ENCODE measurements around the gene NAV2. TPM values are rescaled to one million over a fixed set of nuclear protein-coding genes. Genes with fewer than 3 reads are reported as not detected.

The NAV2 gene
- polyA plus RNA-seq, 1 donor from 2014 or later = 3.0 TPM

DNA sequence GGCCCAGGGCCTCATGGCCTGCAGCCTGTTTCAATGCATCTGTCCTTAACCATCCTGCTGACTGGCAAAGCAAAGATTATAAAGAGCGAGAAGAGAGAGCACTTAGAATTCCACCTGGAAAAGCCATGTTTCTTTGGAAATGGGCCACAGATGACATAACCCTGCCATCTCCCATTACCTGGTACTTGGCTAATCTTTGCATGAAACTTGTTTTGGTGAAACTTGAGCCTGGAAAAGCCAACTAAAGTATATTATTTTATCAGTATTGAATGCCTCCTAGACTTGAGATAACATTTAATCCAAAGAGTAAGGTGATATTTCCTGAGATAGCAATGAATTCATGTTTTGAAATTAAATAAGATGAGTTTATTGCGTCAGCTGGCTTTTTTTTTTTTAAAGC is 72.6 kb downstream of the NAV2 start:
- no peak overlapping the region for H3K9ac ChIP-seq (ENCODE audit: low read length)
- H3K79me2 ChIP-seq (replicated peaks; ENCODE audit: insufficient read depth, low read length) = no peaks in the 10 kb centered on the region
- H3K27ac ChIP-seq (ENCODE audit: low read length) = no peak overlapping the region
- H3K9me2 ChIP-seq (ENCODE audit: insufficient read depth, low read length) = no peaks in the 10 kb centered on the region
- H3K9me3 ChIP-seq (ENCODE audit: low read length) = no peaks in the 10 kb centered on the region
- no peaks in the 10 kb centered on the region for H3F3A ChIP-seq (ENCODE audit: insufficient read depth, low read length, poor library complexity, severe bottlenecking)
- no peak overlapping the region for H2AFZ ChIP-seq (ENCODE audit: low read depth, low read length)
- no peak overlapping the region for H3K4me3 ChIP-seq (ENCODE audit: low read length)
- H3K27me3 ChIP-seq (ENCODE audit: insufficient read depth, low read depth, low read length) = no peaks in the 10 kb centered on the region
- no peaks in the 10 kb centered on the region for H4K20me1 ChIP-seq (ENCODE audit: insufficient read depth)
- TF ChIP-seq, protein P1, sequence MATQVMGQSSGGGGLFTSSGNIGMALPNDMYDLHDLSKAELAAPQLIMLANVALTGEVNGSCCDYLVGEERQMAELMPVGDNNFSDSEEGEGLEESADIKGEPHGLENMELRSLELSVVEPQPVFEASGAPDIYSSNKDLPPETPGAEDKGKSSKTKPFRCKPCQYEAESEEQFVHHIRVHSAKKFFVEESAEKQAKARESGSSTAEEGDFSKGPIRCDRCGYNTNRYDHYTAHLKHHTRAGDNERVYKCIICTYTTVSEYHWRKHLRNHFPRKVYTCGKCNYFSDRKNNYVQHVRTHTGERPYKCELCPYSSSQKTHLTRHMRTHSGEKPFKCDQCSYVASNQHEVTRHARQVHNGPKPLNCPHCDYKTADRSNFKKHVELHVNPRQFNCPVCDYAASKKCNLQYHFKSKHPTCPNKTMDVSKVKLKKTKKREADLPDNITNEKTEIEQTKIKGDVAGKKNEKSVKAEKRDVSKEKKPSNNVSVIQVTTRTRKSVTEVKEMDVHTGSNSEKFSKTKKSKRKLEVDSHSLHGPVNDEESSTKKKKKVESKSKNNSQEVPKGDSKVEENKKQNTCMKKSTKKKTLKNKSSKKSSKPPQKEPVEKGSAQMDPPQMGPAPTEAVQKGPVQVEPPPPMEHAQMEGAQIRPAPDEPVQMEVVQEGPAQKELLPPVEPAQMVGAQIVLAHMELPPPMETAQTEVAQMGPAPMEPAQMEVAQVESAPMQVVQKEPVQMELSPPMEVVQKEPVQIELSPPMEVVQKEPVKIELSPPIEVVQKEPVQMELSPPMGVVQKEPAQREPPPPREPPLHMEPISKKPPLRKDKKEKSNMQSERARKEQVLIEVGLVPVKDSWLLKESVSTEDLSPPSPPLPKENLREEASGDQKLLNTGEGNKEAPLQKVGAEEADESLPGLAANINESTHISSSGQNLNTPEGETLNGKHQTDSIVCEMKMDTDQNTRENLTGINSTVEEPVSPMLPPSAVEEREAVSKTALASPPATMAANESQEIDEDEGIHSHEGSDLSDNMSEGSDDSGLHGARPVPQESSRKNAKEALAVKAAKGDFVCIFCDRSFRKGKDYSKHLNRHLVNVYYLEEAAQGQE (IDR thresholded peaks at IDR 0.05; ENCODE audit: borderline replicate concordance) = no peak
- no peak for TF ChIP-seq EZH2 (IDR thresholded peaks at IDR 0.05; ENCODE audit: borderline replicate concordance, insufficient read depth, low read length, poor library complexity, severe bottlenecking)
- no peak for TF ChIP-seq TAF1 (IDR thresholded peaks at IDR 0.05; ENCODE audit: low read depth)
- TF ChIP-seq EP300 (conservative IDR thresholded peaks at IDR 0.05; ENCODE audit: poor library complexity, severe bottlenecking) = no peak
- no peak for TF ChIP-seq MXI1 (conservative IDR thresholded peaks at IDR 0.05; ENCODE audit: poor library complexity, severe bottlenecking)
- TF ChIP-seq POLR2AphosphoS5 (IDR thresholded peaks at IDR 0.05) = no peak
- TF ChIP-seq, protein P2, sequence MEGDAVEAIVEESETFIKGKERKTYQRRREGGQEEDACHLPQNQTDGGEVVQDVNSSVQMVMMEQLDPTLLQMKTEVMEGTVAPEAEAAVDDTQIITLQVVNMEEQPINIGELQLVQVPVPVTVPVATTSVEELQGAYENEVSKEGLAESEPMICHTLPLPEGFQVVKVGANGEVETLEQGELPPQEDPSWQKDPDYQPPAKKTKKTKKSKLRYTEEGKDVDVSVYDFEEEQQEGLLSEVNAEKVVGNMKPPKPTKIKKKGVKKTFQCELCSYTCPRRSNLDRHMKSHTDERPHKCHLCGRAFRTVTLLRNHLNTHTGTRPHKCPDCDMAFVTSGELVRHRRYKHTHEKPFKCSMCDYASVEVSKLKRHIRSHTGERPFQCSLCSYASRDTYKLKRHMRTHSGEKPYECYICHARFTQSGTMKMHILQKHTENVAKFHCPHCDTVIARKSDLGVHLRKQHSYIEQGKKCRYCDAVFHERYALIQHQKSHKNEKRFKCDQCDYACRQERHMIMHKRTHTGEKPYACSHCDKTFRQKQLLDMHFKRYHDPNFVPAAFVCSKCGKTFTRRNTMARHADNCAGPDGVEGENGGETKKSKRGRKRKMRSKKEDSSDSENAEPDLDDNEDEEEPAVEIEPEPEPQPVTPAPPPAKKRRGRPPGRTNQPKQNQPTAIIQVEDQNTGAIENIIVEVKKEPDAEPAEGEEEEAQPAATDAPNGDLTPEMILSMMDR (IDR thresholded peaks at IDR 0.05; ENCODE audit: poor library complexity, severe bottlenecking) = no peak
- TF ChIP-seq RAD21 (conservative IDR thresholded peaks at IDR 0.05) = no peak
- no peak for TF ChIP-seq SMC3 (conservative IDR thresholded peaks at IDR 0.05; ENCODE audit: poor library complexity)
- H3K36me3 ChIP-seq (ENCODE audit: insufficient read depth, low read length) = no peaks in the 10 kb centered on the region
- H3K4me2 ChIP-seq (ENCODE audit: low read length) = no peak overlapping the region

DNA sequence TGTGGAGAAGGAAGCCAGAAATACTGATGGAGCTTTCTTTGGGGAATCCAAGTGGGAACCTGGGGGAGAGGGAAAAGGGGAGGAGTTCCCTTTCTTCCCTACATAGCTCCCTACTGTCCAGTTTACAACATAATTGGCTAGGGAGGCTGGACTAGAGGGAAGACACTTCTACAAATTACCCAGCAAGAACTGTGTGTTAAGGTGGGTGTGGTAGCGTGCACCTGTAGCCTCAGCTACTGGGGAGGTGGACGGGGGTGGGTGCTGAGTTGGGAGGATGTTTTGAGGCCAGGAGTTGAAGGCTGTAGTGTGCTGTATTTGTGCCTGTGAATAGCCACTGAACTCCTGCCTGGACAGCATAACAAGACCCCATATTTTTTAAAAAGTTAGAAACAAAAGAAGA is 74.0 kb downstream of the NAV2 start:
- no peaks in the 10 kb centered on the region for H3K27me3 ChIP-seq (ENCODE audit: insufficient read depth, low read depth, low read length)
- H3K4me2 ChIP-seq (ENCODE audit: low read length) = no peak overlapping the region
- no peaks in the 10 kb centered on the region for H4K20me1 ChIP-seq (ENCODE audit: insufficient read depth)
- no peak overlapping the region for H3K27ac ChIP-seq (ENCODE audit: low read length)
- no peak overlapping the region for H2AFZ ChIP-seq (ENCODE audit: low read depth, low read length)
- no peaks in the 10 kb centered on the region for H3K9me2 ChIP-seq (ENCODE audit: insufficient read depth, low read length)
- H3K36me3 ChIP-seq (ENCODE audit: insufficient read depth, low read length) = no peaks in the 10 kb centered on the region
- H3F3A ChIP-seq (ENCODE audit: insufficient read depth, low read length, poor library complexity, severe bottlenecking) = no peaks in the 10 kb centered on the region
- no peak overlapping the region for H3K4me3 ChIP-seq (ENCODE audit: low read length)
- H3K9ac ChIP-seq (ENCODE audit: low read length) = no peak overlapping the region
- H3K79me2 ChIP-seq (replicated peaks; ENCODE audit: insufficient read depth, low read length) = no peaks in the 10 kb centered on the region
- no peaks in the 10 kb centered on the region for H3K9me3 ChIP-seq (ENCODE audit: low read length)
- no peak for TF ChIP-seq RAD21 (conservative IDR thresholded peaks at IDR 0.05)
- TF ChIP-seq MXI1 (conservative IDR thresholded peaks at IDR 0.05; ENCODE audit: poor library complexity, severe bottlenecking) = no peak
- no peak for TF ChIP-seq TAF1 (IDR thresholded peaks at IDR 0.05; ENCODE audit: low read depth)
- no peak for TF ChIP-seq EZH2 (IDR thresholded peaks at IDR 0.05; ENCODE audit: borderline replicate concordance, insufficient read depth, low read length, poor library complexity, severe bottlenecking)
- no peak for TF ChIP-seq SMC3 (conservative IDR thresholded peaks at IDR 0.05; ENCODE audit: poor library complexity)
- TF ChIP-seq, protein P1 (IDR thresholded peaks at IDR 0.05; ENCODE audit: borderline replicate concordance) = no peak
- TF ChIP-seq, protein P2 (IDR thresholded peaks at IDR 0.05; ENCODE audit: poor library complexity, severe bottlenecking) = no peak
- TF ChIP-seq POLR2AphosphoS5 (IDR thresholded peaks at IDR 0.05) = no peak
- no peak for TF ChIP-seq EP300 (conservative IDR thresholded peaks at IDR 0.05; ENCODE audit: poor library complexity, severe bottlenecking)

All from neural cell (in vitro differentiated cells).